Measurements from ENCODE around the gene LONP2. TPM values are rescaled to one million over a fixed set of nuclear protein-coding genes. Genes with fewer than 3 reads are reported as not detected.

The LONP2 gene
- total RNA-seq, 1 experiment from 2014 or later = 46.8 TPM

GRCh38 chr16:48215738-48216137 is 28.4 kb upstream of the LONP2 start:
- H3K4me1 ChIP-seq (ENCODE audit: control insufficient read depth in 1 of 2, insufficient read depth in 2 of 2, low read length in 2 of 2) = no peaks in the 10 kb centered on the region
- DNase-seq (ENCODE audit: low read depth, low spot score) = no peak
- no peaks in the 10 kb centered on the region for H3K9me2 ChIP-seq (ENCODE audit: insufficient read depth)
- no peaks in the 10 kb centered on the region for H4K20me1 ChIP-seq (ENCODE audit: insufficient read depth)
- RAD21 ChIA-PET (ENCODE audit: low non-redundant PET in 1 of 2, low total read pairs in 2 of 2, uncharacterized antibody in 2 of 2, unreplicated experiment in 2 of 2) = no interaction called here
- no peaks in the 10 kb centered on the region for H3K79me2 ChIP-seq (ENCODE audit: insufficient read depth, low read length)
- no peaks in the 10 kb centered on the region for H3K36me3 ChIP-seq (ENCODE audit: control insufficient read depth in 1 of 2, insufficient read depth in 2 of 2, low read length in 2 of 2)
- no peak overlapping the region for H3K4me2 ChIP-seq (ENCODE audit: low read length)
- TF ChIP-seq EZH2phosphoT487 (IDR thresholded peaks at IDR 0.05; ENCODE audit: borderline replicate concordance) = no peak
- no peak for TF ChIP-seq SRF (IDR thresholded peaks at IDR 0.05; ENCODE audit: low read depth)
- TF ChIP-seq JUND (IDR thresholded peaks at IDR 0.05) = no peak
- TF ChIP-seq POLR2A (IDR thresholded peaks at IDR 0.05; ENCODE audit: borderline replicate concordance, extremely low read depth, insufficient read depth, insufficient read length) = no peak
- TF ChIP-seq SP1 (IDR thresholded peaks at IDR 0.05; ENCODE audit: low read depth) = no peak
- no peak for TF ChIP-seq ATF3 (IDR thresholded peaks at IDR 0.05)
- TF ChIP-seq ELF1 (IDR thresholded peaks at IDR 0.05; ENCODE audit: borderline replicate concordance, low read depth) = no peak
- no peak for TF ChIP-seq TCF7L2 (IDR thresholded peaks at IDR 0.05; ENCODE audit: borderline replicate concordance, extremely low read depth, insufficient read depth, insufficient read length)
- no peak for TF ChIP-seq REST (IDR thresholded peaks at IDR 0.05; ENCODE audit: low read depth)
- no peak for TF ChIP-seq ZFX (IDR thresholded peaks at IDR 0.05)
- TF ChIP-seq FOSL1 (IDR thresholded peaks at IDR 0.05; ENCODE audit: low read depth) = no peak
- no peak for TF ChIP-seq RAD21 (IDR thresholded peaks at IDR 0.05; ENCODE audit: low read depth)
- TF ChIP-seq YY1 (IDR thresholded peaks at IDR 0.05; ENCODE audit: extremely low read depth, insufficient replicate concordance, low read depth, low read length) = no peak
- no peak for TF ChIP-seq EZH2 (IDR thresholded peaks at IDR 0.05)
- TF ChIP-seq CBX3 (IDR thresholded peaks at IDR 0.05; ENCODE audit: low read depth) = no peak
- TF ChIP-seq, protein P1, sequence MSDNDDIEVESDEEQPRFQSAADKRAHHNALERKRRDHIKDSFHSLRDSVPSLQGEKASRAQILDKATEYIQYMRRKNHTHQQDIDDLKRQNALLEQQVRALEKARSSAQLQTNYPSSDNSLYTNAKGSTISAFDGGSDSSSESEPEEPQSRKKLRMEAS (IDR thresholded peaks at IDR 0.05) = no peak
- no peak for TF ChIP-seq ZBTB33 (IDR thresholded peaks at IDR 0.05; ENCODE audit: extremely low read depth, insufficient replicate concordance, low read length)
- no peak for TF ChIP-seq ZNF274 (IDR thresholded peaks at IDR 0.05; ENCODE audit: low read depth, low read length)
- no peak for TF ChIP-seq EGR1 (IDR thresholded peaks at IDR 0.05; ENCODE audit: low read depth)
- no peak for TF ChIP-seq CEBPB (IDR thresholded peaks at IDR 0.05; ENCODE audit: low read depth)
- H3K27me3 ChIP-seq (ENCODE audit: insufficient read depth, low read length) = no peaks in the 10 kb centered on the region
- intact Hi-C loops (cut with micrococcal nuclease) = no loop called here
- H3K4me3 ChIP-seq (replicated peaks in 1 of 2; ENCODE audit: low read depth in 1 of 2, low read length in 2 of 2) = no peak overlapping the region
- no peak for ATAC-seq
- CTCF ChIA-PET = no interaction called here
- H3K9me3 ChIP-seq (ENCODE audit: control insufficient read depth in 1 of 2, insufficient read depth in 1 of 2, low read depth in 1 of 2, low read length in 2 of 2) = no peaks in the 10 kb centered on the region
- H3K27ac ChIP-seq (ENCODE audit: low read depth, low read length) = no peak overlapping the region
- BruUV-seq (replicated peaks) = no TSS peak
- no peak overlapping the region for H2AFZ ChIP-seq (ENCODE audit: low read depth, low read length, poor library complexity, severe bottlenecking)
- no peak overlapping the region for H3K9ac ChIP-seq (ENCODE audit: low read length)
- POLR2A ChIA-PET = no interaction called here

Data from HCT116 (cell line).